LNCaP clone FGC (cell line): ENCODE results near the gene THEM4.

Experiments
- DNase-seq: peaks from one replicate; pipeline ENCODE4 v3.0.0-alpha.2; 2011; ENCODE audit warnings: low read depth
- H3K4me3 ChIP-seq: 2 replicates; pipeline ENCODE4 v1.5.1; 2011; ENCODE audit warnings: mild to moderate bottlenecking, low read depth, low read length, control low read depth
- TF ChIP-seq, protein P1 (sequence below): IDR thresholded peaks from 2 replicates; pipeline ENCODE4 v1.5.1; 2012; ENCODE audit warnings: mild to moderate bottlenecking; ENCODE audit not compliant: control insufficient read depth, insufficient read depth; ENCODE audit errors: extremely low read depth

Gene THEM4

DNA sequence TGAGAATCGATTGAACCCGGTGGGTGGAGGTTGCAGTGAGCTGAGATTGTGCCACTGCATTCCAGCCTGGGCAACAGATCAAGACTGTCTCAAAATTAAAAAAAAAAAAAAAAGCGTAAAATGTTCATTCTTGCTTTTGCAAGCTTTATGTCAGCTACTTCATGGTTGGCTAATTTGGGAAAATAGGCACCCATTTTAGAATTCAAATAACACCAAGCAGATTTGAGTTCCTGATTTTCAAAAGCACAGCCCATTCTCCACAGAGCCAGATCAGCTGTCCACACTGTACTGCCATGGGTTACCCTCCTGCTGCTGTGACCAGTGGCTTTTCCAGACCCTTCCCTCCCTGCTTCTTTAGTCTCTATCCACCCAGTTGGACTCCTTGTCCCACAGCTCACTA is 60.2 kb downstream of the THEM4 start:
- TF ChIP-seq, protein P1, sequence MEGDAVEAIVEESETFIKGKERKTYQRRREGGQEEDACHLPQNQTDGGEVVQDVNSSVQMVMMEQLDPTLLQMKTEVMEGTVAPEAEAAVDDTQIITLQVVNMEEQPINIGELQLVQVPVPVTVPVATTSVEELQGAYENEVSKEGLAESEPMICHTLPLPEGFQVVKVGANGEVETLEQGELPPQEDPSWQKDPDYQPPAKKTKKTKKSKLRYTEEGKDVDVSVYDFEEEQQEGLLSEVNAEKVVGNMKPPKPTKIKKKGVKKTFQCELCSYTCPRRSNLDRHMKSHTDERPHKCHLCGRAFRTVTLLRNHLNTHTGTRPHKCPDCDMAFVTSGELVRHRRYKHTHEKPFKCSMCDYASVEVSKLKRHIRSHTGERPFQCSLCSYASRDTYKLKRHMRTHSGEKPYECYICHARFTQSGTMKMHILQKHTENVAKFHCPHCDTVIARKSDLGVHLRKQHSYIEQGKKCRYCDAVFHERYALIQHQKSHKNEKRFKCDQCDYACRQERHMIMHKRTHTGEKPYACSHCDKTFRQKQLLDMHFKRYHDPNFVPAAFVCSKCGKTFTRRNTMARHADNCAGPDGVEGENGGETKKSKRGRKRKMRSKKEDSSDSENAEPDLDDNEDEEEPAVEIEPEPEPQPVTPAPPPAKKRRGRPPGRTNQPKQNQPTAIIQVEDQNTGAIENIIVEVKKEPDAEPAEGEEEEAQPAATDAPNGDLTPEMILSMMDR = no peak
- no peak for DNase-seq

DNA sequence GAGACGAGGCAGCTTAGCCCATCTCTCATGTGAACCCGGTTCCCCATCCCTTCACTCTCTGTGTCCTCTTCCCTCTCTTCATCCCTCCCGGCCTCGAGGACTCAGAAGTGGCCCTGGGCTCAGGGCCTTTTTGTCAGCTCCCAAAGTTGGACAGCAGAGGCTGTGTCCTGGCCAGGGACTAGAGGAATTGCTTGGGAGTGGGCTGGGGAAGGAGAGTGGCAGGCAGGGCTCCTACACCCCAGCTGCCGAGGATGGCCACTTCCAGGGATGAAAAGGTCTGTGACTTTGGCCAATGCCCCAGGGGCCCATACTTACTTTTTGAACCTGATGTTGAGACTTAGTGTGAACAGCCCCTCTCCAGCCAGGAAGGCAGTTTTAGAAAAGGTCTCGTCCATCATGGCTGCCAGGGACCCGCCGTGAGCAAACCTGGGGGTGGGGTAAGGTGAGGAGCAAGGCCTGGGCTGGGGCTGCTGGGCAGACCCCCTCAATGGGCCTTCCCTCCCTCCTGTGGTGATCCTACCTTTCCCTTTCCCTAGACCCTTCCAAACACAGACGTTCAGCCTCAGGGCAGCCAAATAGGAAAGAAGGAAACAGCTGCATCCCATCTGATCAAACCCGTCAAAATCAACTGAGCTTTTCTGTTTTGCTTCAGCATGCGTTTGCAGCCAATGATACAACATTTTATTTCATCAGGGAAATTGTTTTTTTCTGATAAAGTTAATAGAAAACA is 61.3 kb downstream of the THEM4 start:
- TF ChIP-seq, protein P1 = no peak
- H3K4me3 ChIP-seq = no peak overlapping the region
- no peak for DNase-seq

More for the DNA sequence above, 60.2 kb downstream of the THEM4 start:
- no peak overlapping the region for H3K4me3 ChIP-seq

DNA sequence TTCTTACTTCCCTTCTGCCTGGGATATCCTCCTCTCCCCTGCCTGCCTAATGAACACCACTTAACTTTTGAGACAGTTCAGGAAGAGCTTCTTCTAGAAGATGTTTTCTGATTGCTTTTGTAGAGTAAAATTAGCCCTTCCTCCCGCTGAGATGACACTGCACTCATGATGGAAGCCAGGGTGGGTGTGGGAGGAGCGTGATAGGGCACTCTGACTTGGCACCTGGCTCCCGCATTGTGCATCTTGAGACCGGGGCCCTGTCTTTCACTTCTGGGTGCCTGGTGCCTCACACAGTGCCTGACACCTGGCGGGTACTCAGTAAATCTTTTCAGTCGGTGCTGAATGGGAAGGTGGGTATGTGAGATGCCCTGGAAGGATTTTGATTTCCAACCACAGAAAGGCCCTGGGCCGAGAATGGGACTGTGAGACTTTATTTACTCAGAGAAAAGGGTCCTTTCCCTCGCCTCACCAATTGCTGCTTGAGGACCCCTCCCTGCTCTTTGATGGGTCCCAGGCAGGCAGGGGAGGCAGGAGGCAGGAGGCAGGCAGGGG is 62.5 kb downstream of the THEM4 start:
- no peak overlapping the region for H3K4me3 ChIP-seq

DNA sequence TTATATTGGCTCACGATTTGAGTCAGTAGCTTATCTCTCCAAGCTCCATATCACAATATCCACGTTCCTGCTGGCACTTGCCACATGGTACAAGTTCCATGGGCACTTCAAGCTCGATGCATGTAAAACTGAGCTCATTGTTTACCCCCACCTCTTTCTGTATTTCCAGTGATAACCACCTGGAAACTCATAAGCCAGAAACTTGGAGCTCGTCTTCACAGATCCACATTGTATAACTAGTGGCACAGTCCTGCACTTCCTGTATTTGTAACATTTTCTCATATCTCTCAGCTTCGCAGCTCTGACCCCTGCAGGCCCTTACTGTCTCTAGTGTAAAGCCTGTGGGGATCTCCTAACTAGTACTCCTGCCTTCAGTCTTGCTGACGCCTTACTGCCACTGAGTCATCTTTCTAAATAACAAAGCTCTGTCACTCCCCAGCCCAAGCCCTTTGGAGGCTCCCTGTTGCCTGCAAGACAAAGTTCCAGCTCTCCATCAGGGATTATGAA is 63.2 kb downstream of the THEM4 start:
- TF ChIP-seq, protein P1 = no peak
- no peak overlapping the region for H3K4me3 ChIP-seq
- DNase-seq = no peak

More for the DNA sequence above, 62.5 kb downstream of the THEM4 start:
- no peak for DNase-seq
- TF ChIP-seq, protein P1 = no peak

DNA sequence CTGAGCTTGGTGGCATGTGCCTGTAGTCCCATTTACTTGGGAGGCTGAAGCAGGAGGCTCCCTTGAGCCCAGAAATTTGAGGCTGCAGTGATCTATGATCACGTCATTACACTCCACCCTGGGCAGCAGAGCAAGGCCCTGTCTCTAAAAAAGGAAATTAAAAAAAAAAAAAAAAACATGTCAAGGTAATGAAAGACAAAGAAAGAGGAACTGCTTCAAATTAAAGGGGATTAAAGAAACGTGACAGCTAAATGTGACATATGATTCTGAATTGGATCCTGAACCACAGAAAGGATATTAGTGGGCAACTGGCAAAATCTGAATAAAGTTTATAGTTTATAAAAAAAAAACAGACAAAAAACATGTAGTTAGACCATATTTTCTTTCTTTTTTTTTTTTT is 65.9 kb downstream of the THEM4 start:
- TF ChIP-seq, protein P1 = no peak

DNA sequence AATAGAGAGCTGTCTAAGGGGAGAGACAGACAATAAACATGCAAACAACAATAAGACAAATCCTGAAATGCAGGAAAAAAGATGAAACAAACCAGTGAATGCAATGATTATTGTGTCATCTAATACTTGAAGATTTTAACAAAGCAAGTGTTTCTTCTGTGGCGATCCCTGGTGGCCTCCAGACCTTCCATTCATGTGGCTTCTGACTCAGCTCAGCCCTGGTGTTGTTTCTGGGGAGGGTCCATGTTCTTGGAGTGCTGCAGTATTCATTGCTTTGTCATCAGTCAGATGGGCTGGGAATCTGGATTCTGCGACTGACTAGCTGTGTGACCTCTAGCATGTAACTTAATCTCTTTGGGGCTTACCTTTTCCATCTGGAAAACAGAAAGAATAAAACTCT is 68.2 kb downstream of the THEM4 start:
- TF ChIP-seq, protein P1 = no peak
- no peak overlapping the region for H3K4me3 ChIP-seq
- DNase-seq = no peak

More for the DNA sequence above, 65.9 kb downstream of the THEM4 start:
- no peak for DNase-seq
- no peak overlapping the region for H3K4me3 ChIP-seq
